ENCODE data around the gene UVRAG.

UVRAG gene

GRCh38 chr11:76085270-76085669 is 270.3 kb downstream of the UVRAG start:
- TF ChIP-seq, protein P1, sequence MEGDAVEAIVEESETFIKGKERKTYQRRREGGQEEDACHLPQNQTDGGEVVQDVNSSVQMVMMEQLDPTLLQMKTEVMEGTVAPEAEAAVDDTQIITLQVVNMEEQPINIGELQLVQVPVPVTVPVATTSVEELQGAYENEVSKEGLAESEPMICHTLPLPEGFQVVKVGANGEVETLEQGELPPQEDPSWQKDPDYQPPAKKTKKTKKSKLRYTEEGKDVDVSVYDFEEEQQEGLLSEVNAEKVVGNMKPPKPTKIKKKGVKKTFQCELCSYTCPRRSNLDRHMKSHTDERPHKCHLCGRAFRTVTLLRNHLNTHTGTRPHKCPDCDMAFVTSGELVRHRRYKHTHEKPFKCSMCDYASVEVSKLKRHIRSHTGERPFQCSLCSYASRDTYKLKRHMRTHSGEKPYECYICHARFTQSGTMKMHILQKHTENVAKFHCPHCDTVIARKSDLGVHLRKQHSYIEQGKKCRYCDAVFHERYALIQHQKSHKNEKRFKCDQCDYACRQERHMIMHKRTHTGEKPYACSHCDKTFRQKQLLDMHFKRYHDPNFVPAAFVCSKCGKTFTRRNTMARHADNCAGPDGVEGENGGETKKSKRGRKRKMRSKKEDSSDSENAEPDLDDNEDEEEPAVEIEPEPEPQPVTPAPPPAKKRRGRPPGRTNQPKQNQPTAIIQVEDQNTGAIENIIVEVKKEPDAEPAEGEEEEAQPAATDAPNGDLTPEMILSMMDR (IDR thresholded peaks at IDR 0.05) = no peak

DNA sequence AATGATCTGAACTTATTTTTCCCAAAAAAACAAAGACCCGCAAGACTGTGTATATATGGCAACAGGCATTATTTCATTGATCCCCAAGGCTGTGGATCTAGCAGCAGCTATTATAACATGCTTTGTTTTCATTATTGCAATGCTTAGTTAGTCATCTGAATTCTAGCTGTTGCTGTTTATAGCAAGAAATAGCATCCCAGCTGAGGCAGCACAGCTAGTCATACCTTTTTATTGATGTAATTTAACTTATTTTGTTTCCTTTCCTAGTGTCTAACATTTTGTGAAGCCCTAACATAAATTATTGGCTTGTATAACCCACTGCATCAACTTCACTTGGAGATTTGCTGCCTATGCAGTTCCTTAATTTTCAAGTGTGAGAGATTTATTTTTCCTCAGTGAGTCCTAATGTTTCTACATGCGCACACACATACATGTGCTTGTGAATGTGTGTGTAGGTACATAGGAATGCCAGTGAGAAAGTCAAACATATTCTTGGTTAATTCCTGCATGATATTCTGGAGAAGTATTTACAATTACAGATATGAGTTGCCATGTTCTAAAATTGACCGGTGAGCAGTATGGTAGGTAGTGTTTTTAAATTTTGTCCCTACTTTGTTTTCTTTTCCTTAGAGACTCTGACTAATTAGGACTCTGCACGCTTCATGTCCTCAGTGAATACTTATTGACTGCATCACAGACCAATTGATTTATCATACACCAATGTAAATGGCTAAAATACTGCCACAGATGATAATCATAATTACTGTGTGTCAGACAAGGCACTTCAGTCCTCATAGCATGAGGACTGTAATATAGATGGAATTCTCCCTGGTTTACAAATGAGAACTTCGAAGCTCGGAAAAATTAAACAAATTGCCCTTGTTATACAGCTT is 272.0 kb downstream of the UVRAG start:
- TF ChIP-seq, protein P1 (IDR thresholded peaks at IDR 0.05) = no peak

GRCh38 chr11:76087749-76088148 is 272.7 kb downstream of the UVRAG start:
- TF ChIP-seq, protein P1 (IDR thresholded peaks at IDR 0.05) = no peak

- TF ChIP-seq, protein P1 (IDR thresholded peaks at IDR 0.05) = no peak
Measured at GRCh38 chr11:76088511-76088910, 273.5 kb downstream of the UVRAG start.

DNA sequence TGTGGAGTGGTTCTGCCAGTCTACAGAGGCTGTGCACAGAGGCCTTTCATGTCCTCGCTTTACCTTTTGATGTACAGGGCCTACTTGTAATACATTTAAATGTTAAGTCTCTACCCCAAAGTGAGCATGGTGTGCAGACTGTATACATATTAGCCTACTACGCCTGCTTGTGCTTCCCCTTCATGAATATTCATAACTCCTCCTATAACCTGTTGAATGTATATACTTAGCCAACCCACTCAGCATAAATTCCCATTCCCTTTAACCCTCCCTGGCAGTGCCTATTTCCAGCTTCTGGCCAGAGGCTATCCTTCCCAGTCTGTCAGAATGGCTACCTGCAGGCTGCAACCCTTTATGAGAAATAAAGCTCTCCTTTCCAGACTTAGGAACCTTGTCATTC is 275.2 kb downstream of the UVRAG start:
- TF ChIP-seq, protein P1 (IDR thresholded peaks at IDR 0.05) = no peak

- TF ChIP-seq, protein P1 (IDR thresholded peaks at IDR 0.05) = no peak
Measured at GRCh38 chr11:76090821-76091220, 275.8 kb downstream of the UVRAG start.

DNA sequence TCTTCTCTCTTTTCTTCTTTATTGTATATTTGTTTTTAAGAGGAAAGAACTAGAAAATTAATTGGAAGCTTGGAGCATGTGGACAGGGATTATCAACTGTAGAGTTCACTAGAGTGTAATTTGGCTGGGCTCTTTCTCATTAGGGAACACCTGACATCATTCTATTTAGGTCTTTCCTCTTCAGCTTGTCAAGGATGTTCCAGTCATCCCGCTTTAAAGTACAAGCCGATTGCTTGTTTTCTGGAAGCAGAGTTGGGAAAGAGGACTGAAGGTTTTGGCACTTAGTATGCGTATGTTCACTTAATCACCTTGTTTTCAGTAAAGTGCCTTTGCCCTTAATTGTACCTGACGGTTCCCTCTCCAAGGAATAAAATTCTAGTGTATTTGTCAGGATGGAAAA is 279.7 kb downstream of the UVRAG start:
- TF ChIP-seq, protein P1 (IDR thresholded peaks at IDR 0.05) = no peak
